K562 (cell line): Measurements from ENCODE around the gene ACHE. TPM values are rescaled to one million over a fixed set of nuclear protein-coding genes. Genes with fewer than 3 reads are reported as not detected.
A peak's percentile ranks its signal among the peaks of the same experiment; 100 is the strongest.

ENCODE experiments used
- E2F4 ChIP-seq: sonication (generic); formaldehyde crosslinking; IDR thresholded peaks from 2 replicates; pipeline ENCODE4 v1.8.0; 2022; ENCODE audit warnings: mild to moderate bottlenecking, low read depth, missing genetic modification reagents
- FOS ChIP-seq: IDR thresholded peaks from 3 replicates; pipeline ENCODE4 v1.6.1; 2011; ENCODE audit not compliant: insufficient read length; ENCODE audit errors: extremely low read depth
- FOXM1 ChIP-seq, 2 experiments: fragments of 450-650 bp in 1 of 2; sonication (generic) in 1 of 2; formaldehyde crosslinking in 1 of 2; IDR thresholded peaks; 2 replicates each; pipeline versions ENCODE4 v1.6.1 to v1.9.0; 2017 to 2022; ENCODE audit warnings: low read depth in 2 of 2, mild to moderate bottlenecking in 2 of 2, missing genetic modification reagents in 1 of 2, moderate library complexity in 1 of 2
- MEIS2 ChIP-seq: fragments of 450-650 bp; IDR thresholded peaks from 2 replicates; pipeline ENCODE4 v1.6.1; 2014; ENCODE audit warnings: mild to moderate bottlenecking; ENCODE audit not compliant: partially characterized antibody
- PATZ1 ChIP-seq: fragments of 250-450 bp; sonication (Bioruptor Pico); IDR thresholded peaks from 2 replicates; pipeline ENCODE4 v1.5.0; 2020; ENCODE audit warnings: mild to moderate bottlenecking, borderline replicate concordance
- PHB2 ChIP-seq: fragments of 450-650 bp; IDR thresholded peaks from 2 replicates; pipeline ENCODE4 v1.6.1; 2017; ENCODE audit warnings: low read depth
- PHTF2 ChIP-seq: fragments of 250-450 bp; sonication (Bioruptor Pico); IDR thresholded peaks from 2 replicates; pipeline ENCODE4 v1.5.0; 2021; ENCODE audit warnings: mild to moderate bottlenecking
- PPARD ChIP-seq: fragments of 250-450 bp; sonication (Bioruptor Pico); IDR thresholded peaks from 2 replicates; pipeline ENCODE4 v1.8.0; 2022; ENCODE audit warnings: inconsistent platforms, mild to moderate bottlenecking, moderate library complexity
- SAFB ChIP-seq: fragments of 200-400 bp; formaldehyde crosslinking; IDR thresholded peaks from 2 replicates; pipeline ENCODE4 v1.6.1; 2017; ENCODE audit warnings: low read depth, low read length, borderline replicate concordance
- SETDB1 ChIP-seq: IDR thresholded peaks from one replicate; pipeline ENCODE4 v1.6.1; 2012; ENCODE audit warnings: low read length, control low read depth, inconsistent platforms
- TEAD2 ChIP-seq: fragments of 450-650 bp; IDR thresholded peaks from 2 replicates; pipeline ENCODE4 v1.6.1; 2016; ENCODE audit warnings: missing genetic modification characterization, control low read depth, missing compliant biosample characterization
- ZNF584 ChIP-seq: fragments of 200-800 bp; sonication (Bioruptor generic); IDR thresholded peaks from 2 replicates; pipeline ENCODE4 v1.6.1; 2016; ENCODE audit warnings: low read depth, mild to moderate bottlenecking, missing genetic modification characterization, missing compliant biosample characterization
- polyA plus RNA-seq, 8 experiments: library from polyadenylated mRNA; depleted of rRNA in 4 of 8; stranded (reverse) in 5 of 8; unstranded in 3 of 8; fragments of >200 nt; fragmentation: Nextera tagmentation in 2 of 8; fragmentation: Illumina TruSeq in 1 of 8; extraction: Ambion mirVana in 2 of 8; extraction: Trizol in 1 of 8; gene quantifications; 2 replicates each; pipeline versions ENCODE4 v1.2.1 to v1.2.3, GENCODE V29; 2011 to 2014; ENCODE audit warnings: inconsistent platforms in 1 of 8, missing spikeins in 1 of 8
- total RNA-seq, 7 experiments: library from RNA; depleted of rRNA in 6 of 7; stranded (reverse); fragments of >200 nt in 6 of 7; fragmentation: Illumina TruSeq in 2 of 7; extraction: Trizol in 2 of 7; gene quantifications; 2 replicates each; pipeline versions ENCODE4 v1.2.1 to v1.2.3, GENCODE V29; 2011 to 2021; ENCODE audit warnings: low replicate concordance in 1 of 7
- TF ChIP-seq, protein P1 (sequence below), 2 experiments: fragments of 450-650 bp; formaldehyde crosslinking in 1 of 2; IDR thresholded peaks; 2 replicates each; pipeline versions ENCODE4 v1.4.0 to v1.6.1; 2014 to 2020; ENCODE audit warnings: mild to moderate bottlenecking in 2 of 2, borderline replicate concordance in 1 of 2, low read depth in 1 of 2

The ACHE gene
- total and polyA plus RNA-seq, 9 of the 15 experiments (the other 6 are each of a cell fraction or from before 2014, with no cell fraction given), result 0.04 to 8.8 (median 1.9) TPM

- TF ChIP-seq, protein P1, sequence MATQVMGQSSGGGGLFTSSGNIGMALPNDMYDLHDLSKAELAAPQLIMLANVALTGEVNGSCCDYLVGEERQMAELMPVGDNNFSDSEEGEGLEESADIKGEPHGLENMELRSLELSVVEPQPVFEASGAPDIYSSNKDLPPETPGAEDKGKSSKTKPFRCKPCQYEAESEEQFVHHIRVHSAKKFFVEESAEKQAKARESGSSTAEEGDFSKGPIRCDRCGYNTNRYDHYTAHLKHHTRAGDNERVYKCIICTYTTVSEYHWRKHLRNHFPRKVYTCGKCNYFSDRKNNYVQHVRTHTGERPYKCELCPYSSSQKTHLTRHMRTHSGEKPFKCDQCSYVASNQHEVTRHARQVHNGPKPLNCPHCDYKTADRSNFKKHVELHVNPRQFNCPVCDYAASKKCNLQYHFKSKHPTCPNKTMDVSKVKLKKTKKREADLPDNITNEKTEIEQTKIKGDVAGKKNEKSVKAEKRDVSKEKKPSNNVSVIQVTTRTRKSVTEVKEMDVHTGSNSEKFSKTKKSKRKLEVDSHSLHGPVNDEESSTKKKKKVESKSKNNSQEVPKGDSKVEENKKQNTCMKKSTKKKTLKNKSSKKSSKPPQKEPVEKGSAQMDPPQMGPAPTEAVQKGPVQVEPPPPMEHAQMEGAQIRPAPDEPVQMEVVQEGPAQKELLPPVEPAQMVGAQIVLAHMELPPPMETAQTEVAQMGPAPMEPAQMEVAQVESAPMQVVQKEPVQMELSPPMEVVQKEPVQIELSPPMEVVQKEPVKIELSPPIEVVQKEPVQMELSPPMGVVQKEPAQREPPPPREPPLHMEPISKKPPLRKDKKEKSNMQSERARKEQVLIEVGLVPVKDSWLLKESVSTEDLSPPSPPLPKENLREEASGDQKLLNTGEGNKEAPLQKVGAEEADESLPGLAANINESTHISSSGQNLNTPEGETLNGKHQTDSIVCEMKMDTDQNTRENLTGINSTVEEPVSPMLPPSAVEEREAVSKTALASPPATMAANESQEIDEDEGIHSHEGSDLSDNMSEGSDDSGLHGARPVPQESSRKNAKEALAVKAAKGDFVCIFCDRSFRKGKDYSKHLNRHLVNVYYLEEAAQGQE (IDR thresholded peaks at IDR 0.05; ENCODE audit: borderline replicate concordance), result peak; percentile 87
- TF ChIP-seq, protein P1 (CRISPR knock-in tag; IDR thresholded peaks at IDR 0.05; ENCODE audit: low read depth), result no peak
- no peak for TF ChIP-seq PHB2
- TF ChIP-seq PHTF2, result no peak
- TF ChIP-seq FOS, result no peak
- peak; percentile 99 for TF ChIP-seq TEAD2 (tag)
- no peak for TF ChIP-seq E2F4
- TF ChIP-seq SETDB1, result no peak
- TF ChIP-seq PPARD (CRISPR knock-in tag), result no peak
- no peak for TF ChIP-seq PATZ1
- TF ChIP-seq ZNF584 (CRISPR knock-in tag), result 0 out of 2 replicates have a peak, but pooled peaks have one; percentile 44
- TF ChIP-seq SAFB, result no peak
- peak; percentile 49 for TF ChIP-seq FOXM1 (IDR thresholded peaks at IDR 0.05; ENCODE audit: low read depth)
- no peak for TF ChIP-seq FOXM1 (CRISPR knock-in tag; IDR thresholded peaks at IDR 0.05; ENCODE audit: low read depth)
- no peak for TF ChIP-seq MEIS2
Measured at GRCh38 chr7:100867040-100867775, 28.5 kb downstream of the ACHE start, which contains the start of gene TRIP6 (continued).
